IMR-90 (cell line): Measurements from ENCODE around the gene ABCB1. TPM values are rescaled to one million over a fixed set of nuclear protein-coding genes. Genes with fewer than 3 reads are reported as not detected.

Experiments used
- ATAC-seq: fragments of 200-7000 bp; cut with Tn5 transposase; 2 replicates; pipeline ENCODE4 v1.9.1; 2020; ENCODE audit warnings: low read depth, mild to moderate bottlenecking, moderate library complexity
- BruUV-seq: library from RNA; stranded (reverse); fragments of 400-500 nt; replicated peaks from 2 replicates; lab custom pipeline; 2021; lab: Mats Ljungman, UMichigan
- CTCF ChIA-PET: fragments of 300-600 bp; formaldehyde crosslinking; extraction: SDS; loops from one replicate; lab custom pipeline; 2021; ENCODE audit warnings: antibody characterized with exemption; lab: Yijun Ruan, JAX
- POLR2A ChIA-PET: fragments of 300-600 bp; sonication (Branson Sonifier 250); formaldehyde crosslinking; loops from one replicate; lab custom pipeline; 2022; ENCODE audit warnings: antibody characterized with exemption; ENCODE audit not compliant: unreplicated experiment; lab: Charles Lee
- DNase-seq: peaks from one replicate; pipeline ENCODE4 v3.0.0; 2013
- H2AFZ ChIP-seq: replicated peaks from 2 replicates; pipeline ENCODE3; 2013; ENCODE audit warnings: low read length, mild to moderate bottlenecking; ENCODE audit not compliant: poor library complexity
- H2AK5ac ChIP-seq: 2 replicates; pipeline ENCODE4 v1.6.1; 2013; ENCODE audit warnings: low read depth, low read length, inconsistent platforms
- H2AK9ac ChIP-seq: replicated peaks from 2 replicates; pipeline ENCODE3; 2013; ENCODE audit warnings: mild to moderate bottlenecking, low read depth, low read length, moderate library complexity; ENCODE audit not compliant: poor library complexity
- H2BK120ac ChIP-seq: 2 replicates; pipeline ENCODE4 v1.6.1; 2013; ENCODE audit warnings: low read depth, low read length, inconsistent platforms
- H2BK15ac ChIP-seq: 3 replicates; pipeline ENCODE4 v1.6.1; 2013; ENCODE audit warnings: low read depth, low read length, inconsistent platforms
- H2BK20ac ChIP-seq: 2 replicates; pipeline ENCODE4 v1.6.1; 2013; ENCODE audit warnings: low read depth, mild to moderate bottlenecking, inconsistent platforms, low read length, moderate library complexity
- H2BK5ac ChIP-seq: 2 replicates; pipeline ENCODE4 v1.6.1; 2013; ENCODE audit warnings: mild to moderate bottlenecking, low read depth, low read length, inconsistent platforms; ENCODE audit not compliant: poor library complexity, severe bottlenecking
- H3K14ac ChIP-seq: replicated peaks from 2 replicates; pipeline ENCODE4 v1.6.1; 2013; ENCODE audit warnings: low read depth, low read length, inconsistent platforms
- H3K18ac ChIP-seq: 2 replicates; pipeline ENCODE4 v1.6.1; 2013; ENCODE audit warnings: low read depth, low read length, control low read depth
- H3K23ac ChIP-seq: 2 replicates; pipeline ENCODE4 v1.6.1; 2013; ENCODE audit warnings: low read depth, low read length, inconsistent platforms
- H3K27ac ChIP-seq: 2 replicates; pipeline ENCODE4 v1.5.1; 2013; ENCODE audit warnings: mild to moderate bottlenecking, control low read depth, low read length; ENCODE audit not compliant: insufficient read depth
- H3K27me3 ChIP-seq: 2 replicates; pipeline ENCODE4 v1.6.1; 2013; ENCODE audit warnings: low read length; ENCODE audit not compliant: control insufficient read depth, insufficient read depth
- H3K36me3 ChIP-seq: 2 replicates; pipeline ENCODE4 v1.6.1; 2013; ENCODE audit warnings: low read length, mixed read lengths; ENCODE audit not compliant: control insufficient read depth, insufficient read depth
- H3K4ac ChIP-seq: 2 replicates; pipeline ENCODE4 v1.6.1; 2013; ENCODE audit warnings: low read depth, low read length, inconsistent platforms
- H3K4me1 ChIP-seq: 2 replicates; pipeline ENCODE4 v1.6.1; 2013; ENCODE audit warnings: low read length, mixed read lengths; ENCODE audit not compliant: control insufficient read depth, insufficient read depth
- H3K4me2 ChIP-seq: 2 replicates; pipeline ENCODE4 v1.6.1; 2013; ENCODE audit warnings: low read depth, mild to moderate bottlenecking, control low read depth, low read length, moderate library complexity
- H3K4me3 ChIP-seq: 2 replicates; pipeline ENCODE4 v1.5.1; 2013; ENCODE audit warnings: low read depth, mild to moderate bottlenecking, control low read depth, low read length, moderate library complexity; ENCODE audit not compliant: insufficient read depth
- H3K56ac ChIP-seq: 2 replicates; pipeline ENCODE4 v1.6.1; 2013; ENCODE audit warnings: low read length, inconsistent platforms; ENCODE audit not compliant: insufficient read depth; ENCODE audit errors: extremely low read depth
- H3K79me1 ChIP-seq, 2 experiments: 2 replicates each; pipeline ENCODE4 v1.6.1; 2013; ENCODE audit warnings: low read length in 2 of 2, inconsistent platforms in 1 of 2, low read depth in 1 of 2
- H3K9ac ChIP-seq: 2 replicates; pipeline ENCODE4 v1.6.1; 2013; ENCODE audit warnings: low read depth, low read length, control low read depth
- H3K9me1 ChIP-seq: 2 replicates; pipeline ENCODE4 v1.6.1; 2013; ENCODE audit warnings: low read length, inconsistent platforms; ENCODE audit not compliant: insufficient read depth
- H3K9me3 ChIP-seq: 2 replicates; pipeline ENCODE4 v1.6.1; 2013; ENCODE audit warnings: low read length; ENCODE audit not compliant: control insufficient read depth, insufficient read depth
- H4K20me1 ChIP-seq: 2 replicates; pipeline ENCODE4 v1.6.1; 2013; ENCODE audit warnings: low read length, inconsistent platforms; ENCODE audit not compliant: insufficient read depth
- H4K5ac ChIP-seq: 2 replicates; pipeline ENCODE4 v1.6.1; 2013; ENCODE audit warnings: mild to moderate bottlenecking, low read depth, low read length, control low read depth
- H4K8ac ChIP-seq, 2 experiments: 2 replicates each; pipeline ENCODE4 v1.6.1; 2013; ENCODE audit warnings: low read depth in 2 of 2, low read length in 2 of 2, control low read depth in 1 of 2, inconsistent platforms in 1 of 2
- H4K91ac ChIP-seq: 2 replicates; pipeline ENCODE4 v1.6.1; 2013; ENCODE audit warnings: low read depth, low read length, inconsistent platforms; ENCODE audit not compliant: insufficient read depth
- BHLHE40 ChIP-seq: fragments of 150-350 bp; IDR thresholded peaks from 2 replicates; pipeline ENCODE4 v1.6.1; 2016; ENCODE audit warnings: mild to moderate bottlenecking, low read depth, low read length
- CEBPB ChIP-seq: IDR thresholded peaks from 2 replicates; pipeline ENCODE4 v1.6.1; 2012; ENCODE audit warnings: low read depth, low read length, improper control_type of control experiment
- CHD1 ChIP-seq: IDR thresholded peaks from 2 replicates; pipeline ENCODE4 v1.6.1; 2012; ENCODE audit warnings: low read depth, low read length, improper control_type of control experiment
- MAFK ChIP-seq: IDR thresholded peaks from 2 replicates; pipeline ENCODE4 v1.6.1; 2012; ENCODE audit warnings: low read depth, low read length, improper control_type of control experiment
- MAZ ChIP-seq: IDR thresholded peaks from 2 replicates; pipeline ENCODE4 v1.6.1; 2012; ENCODE audit warnings: low read depth, mild to moderate bottlenecking, low read length, improper control_type of control experiment, moderate library complexity, borderline replicate concordance
- MXI1 ChIP-seq: IDR thresholded peaks from 2 replicates; pipeline ENCODE4 v1.6.1; 2012; ENCODE audit warnings: low read depth, mild to moderate bottlenecking, low read length, moderate library complexity, borderline replicate concordance
- NFE2L2 ChIP-seq: fragments of 150-350 bp; IDR thresholded peaks from 2 replicates; pipeline ENCODE4 v1.6.1; 2016; ENCODE audit warnings: low read depth, mild to moderate bottlenecking, low read length
- POLR2A ChIP-seq: IDR thresholded peaks from 2 replicates; pipeline ENCODE4 v1.6.1; 2012; ENCODE audit warnings: mild to moderate bottlenecking, low read depth, low read length
- RAD21 ChIP-seq: IDR thresholded peaks from 2 replicates; pipeline ENCODE4 v1.6.1; 2012; ENCODE audit warnings: low read length, improper control_type of control experiment
- RCOR1 ChIP-seq: IDR thresholded peaks from 2 replicates; pipeline ENCODE4 v1.6.1; 2012; ENCODE audit warnings: mild to moderate bottlenecking, low read length, improper control_type of control experiment; ENCODE audit not compliant: insufficient replicate concordance
- USF2 ChIP-seq: fragments of 150-350 bp; IDR thresholded peaks from 2 replicates; pipeline ENCODE4 v1.6.1; 2017; ENCODE audit warnings: mild to moderate bottlenecking, antibody characterized with exemption, low read length, low read depth
- WGBS, 2 experiments: methylation state at CpG; one replicate each; pipeline versions ENCODE4 v1.1.5 to v1.1.7; 2013; ENCODE audit warnings: missing lambda C conversion rate in 2 of 2; ENCODE audit not compliant: insufficient read length in 1 of 2; ENCODE audit errors: extremely low coverage in 2 of 2; 5-methylcytosine and 5-hydroxymethylcytosine counted together
- dilution Hi-C: fragments of 300-500 bp; cut with HindIII; formaldehyde crosslinking; loops from one replicate; pipeline ENCODE4 v1.14.3; 2018; ENCODE audit warnings: low sequenced_read_pairs; ENCODE audit not compliant: unreplicated experiment
- in situ Hi-C: fragments of 300-500 bp; cut with MboI; formaldehyde crosslinking; loops from 3 replicates; pipeline ENCODE4 v1.14.3; 2019; ENCODE audit warnings: low sequenced_read_pairs, inconsistent platforms, mixed read lengths
- intact Hi-C: fragments of 100-400 bp; cut with micrococcal nuclease; formaldehyde crosslinking; loops from 2 replicates; pipeline ENCODE4 v1.10.0; 2022
- polyA plus RNA-seq, 3 experiments: library from polyadenylated mRNA; depleted of rRNA; stranded (reverse); fragments of >200 nt; gene quantifications; 2 replicates each; pipeline ENCODE4 v1.2.3, GENCODE V29; 2012; ENCODE audit warnings: low replicate concordance in 1 of 3
- total RNA-seq: library from RNA; depleted of rRNA; stranded (reverse); fragments of >200 nt; gene quantifications from 2 replicates; pipeline ENCODE4 v1.2.3, GENCODE V29; 2012
- TF ChIP-seq, protein P1 (sequence below): fragments of 150-350 bp; IDR thresholded peaks from 2 replicates; pipeline ENCODE4 v1.6.1; 2016; ENCODE audit warnings: low read depth, mild to moderate bottlenecking, low read length, moderate library complexity, borderline replicate concordance

ABCB1 gene
- total and polyA plus RNA-seq, 2 of the 4 experiments (the other 2 are of a cell fraction) = 0.80 to 0.90 TPM

GRCh38 chr7:87497482-87497881, 103.2 kb downstream of the ABCB1 start:
- no peak overlapping the region for H3K18ac ChIP-seq
- H4K8ac ChIP-seq = no peak overlapping the region
- peaks cover 1% of the 10 kb centered on the region; the same call in 1 of the 2 replicates for H3K27me3 ChIP-seq
- no peaks in the 10 kb centered on the region for H4K20me1 ChIP-seq
- BruUV-seq = no TSS peak
- 50% methylated on average over 1 of the region's 3 CpGs; no CpG with 5 or more reads in 1 of the 2 experiments for WGBS, 2 experiments
- H3K36me3 ChIP-seq = no peaks in the 10 kb centered on the region
- H2AK9ac ChIP-seq = no peak overlapping the region
- no peak overlapping the region for H2AFZ ChIP-seq
- H3K4me3 ChIP-seq = no peak overlapping the region
- H3K9me3 ChIP-seq = no peaks in the 10 kb centered on the region
- no peak for ATAC-seq
- no peak overlapping the region for H3K14ac ChIP-seq
- H3K4me2 ChIP-seq = no peak overlapping the region
- no peak overlapping the region for H3K9ac ChIP-seq
- no peak overlapping the region for H2BK5ac ChIP-seq
- H3K27ac ChIP-seq = no peak overlapping the region
- TF ChIP-seq MAZ (no peak), POLR2A (no peak), CEBPB (no peak), NFE2L2 (no peak), MAFK (no peak), RCOR1 (no peak), USF2 (no peak), BHLHE40 (no peak), CHD1 (no peak), MXI1 (no peak), RAD21 (no peak)
- TF ChIP-seq, protein P1, sequence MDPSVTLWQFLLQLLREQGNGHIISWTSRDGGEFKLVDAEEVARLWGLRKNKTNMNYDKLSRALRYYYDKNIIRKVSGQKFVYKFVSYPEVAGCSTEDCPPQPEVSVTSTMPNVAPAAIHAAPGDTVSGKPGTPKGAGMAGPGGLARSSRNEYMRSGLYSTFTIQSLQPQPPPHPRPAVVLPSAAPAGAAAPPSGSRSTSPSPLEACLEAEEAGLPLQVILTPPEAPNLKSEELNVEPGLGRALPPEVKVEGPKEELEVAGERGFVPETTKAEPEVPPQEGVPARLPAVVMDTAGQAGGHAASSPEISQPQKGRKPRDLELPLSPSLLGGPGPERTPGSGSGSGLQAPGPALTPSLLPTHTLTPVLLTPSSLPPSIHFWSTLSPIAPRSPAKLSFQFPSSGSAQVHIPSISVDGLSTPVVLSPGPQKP = no peak
- dilution Hi-C loops (no loop called here), in situ Hi-C loops (no loop called here), intact Hi-C loops (no loop called here)
- no peak overlapping the region for H2BK120ac ChIP-seq
- no peaks in the 10 kb centered on the region for H3K9me1 ChIP-seq
- no peak overlapping the region for H2BK20ac ChIP-seq
- no peak overlapping the region for H3K56ac ChIP-seq
- no peak overlapping the region for H3K4ac ChIP-seq
- no peak overlapping the region for H2AK5ac ChIP-seq
- H3K79me1 ChIP-seq = no peaks in the 10 kb centered on the region
- H2BK15ac ChIP-seq = no peak overlapping the region
- H3K4me1 ChIP-seq = no peaks in the 10 kb centered on the region
- no peak for DNase-seq
- ChIA-PET CTCF (interaction anchor here (0.9 kb wide), 1 partner anchor 8 kb away, joined by 4 read pairs; no protein-coding TSS in a partner anchor), POLR2A (no interaction called here)
- no peak overlapping the region for H4K91ac ChIP-seq
- no peak overlapping the region for H4K5ac ChIP-seq
- H3K23ac ChIP-seq = no peak overlapping the region
